Measurements from ENCODE around the gene HIGD1B. TPM values are rescaled to one million over a fixed set of nuclear protein-coding genes. Genes with fewer than 3 reads are reported as not detected.

Gene HIGD1B
- total and polyA plus RNA-seq, 2 donors (not counting 1 experiment from before 2014, with no cell fraction given), result not detected

- Histone ChIP-seq H3K4me2 (replicated peaks; ENCODE audit: low read depth, low read length, poor library complexity, severe bottlenecking) (peak within 1 kb of the TSS; percentile 83), H3K27me3 (replicated peaks in 1 of 4; ENCODE audit: control extremely low read depth in 1 of 4, control insufficient read depth in 3 of 4, insufficient read depth in 4 of 4, low read length in 3 of 4) (peaks cover 0 to 3% (median 0%) of the 10 kb centered on the region in 4 experiments), H4K20me1 (ENCODE audit: control insufficient read depth, insufficient read depth, low read length, poor library complexity, severe bottlenecking) (peaks cover 15% of the 10 kb centered on the region), H2AFZ (ENCODE audit: insufficient read depth, low read depth, low read length, poor library complexity, severe bottlenecking) (peak within 1 kb of the TSS; percentile 83), H3K9ac (ENCODE audit: low read length) (peak within 1 kb of the TSS; percentile 92), H3K4me1 (ENCODE audit: control insufficient read depth in 2 of 2, insufficient read depth in 2 of 2, low read length in 2 of 2) (peaks cover 13 to 23% of the 10 kb centered on the region in 2 donors), H3K4me3 (ENCODE audit: control extremely low read depth in 1 of 5, extremely low read depth in 1 of 5, insufficient read depth in 1 of 5, low read depth in 2 of 5, low read length in 4 of 5) (peak within 1 kb of the TSS; percentile 77 to 98 (median 88)), H3K36me3 (replicated peaks in 1 of 2; ENCODE audit: control extremely low read depth in 1 of 2, control insufficient read depth in 1 of 2, extremely low read depth in 1 of 2, insufficient read depth in 2 of 2, low read length in 1 of 2) (peaks cover 8 to 11% of the 10 kb centered on the region in 2 experiments), H3K27ac (ENCODE audit: low read length in 2 of 2) (peak within 1 kb of the TSS; percentile 98 to 100), H3K9me3 (ENCODE audit: control extremely low read depth in 1 of 3, control insufficient read depth in 2 of 3, insufficient read depth in 1 of 3, low read length in 2 of 3) (no peaks in the 10 kb centered on the region), H3K79me2 (ENCODE audit: control insufficient read depth, insufficient read depth, low read length) (peaks cover 50% of the 10 kb centered on the region)
- ChIA-PET POLR2A (interaction anchor here (0.5 to 2.1 kb wide), 6 partner anchors 162 to 681 kb away, joined by 3 to 9 read pairs (median 4); partner anchors contain the start of genes HEXIM1 and NMT1), CTCF (interaction anchor here (1.0 to 3.3 kb wide), 7 partner anchors 21 to 298 kb away, joined by 3 to 9 read pairs (median 4); no protein-coding TSS in a partner anchor)
- Mint-ChIP-seq H3K27me3 (no peaks in the 10 kb centered on the region), H3K4me1 (peaks cover 29% of the 10 kb centered on the region), H3K9me3 (ENCODE audit: insufficient read depth) (no peaks in the 10 kb centered on the region), H3K4me3 (peak within 1 kb of the TSS; percentile 98), H3K27ac (peak within 1 kb of the TSS; percentile 100)
- ATAC-seq (ENCODE audit: low read depth) (peak; percentile 90), DNase-seq (peak; percentile 98)
- intact Hi-C loops (cut with micrococcal nuclease), result loop anchor here (1.0 kb wide), 4 partner anchors 48 to 191 kb away; partner anchors contain the start of genes C1QL1, DBF4B, KIF18B and NMT1
- WGBS (ENCODE audit: insufficient coverage), result under 1% methylated on average over 54 of the region's 54 CpGs
- TF ChIP-seq CTCF (IDR thresholded peaks at IDR 0.05), result no peak
- no peak for TF ChIP-seq EZH2 (IDR thresholded peaks at IDR 0.05; ENCODE audit: borderline replicate concordance, insufficient read depth, low read depth, low read length, poor library complexity, severe bottlenecking)
Observed at GRCh38 chr17:44899074-44899782, 51.5 kb downstream of the HIGD1B start, which contains the start of gene EFTUD2. TSS of gene EFTUD2 (minus strand) at chr17:44899445. CDS start at chr17:44894521, 4,924 bp downstream.

Small RNAs within 50 kb of the gene (small RNA-seq; reads per million reads assigned to genes)
- not detected for gene RN7SL405P (ENCODE audit: insufficient read length, low read depth, low replicate concordance)

Other genes starting within 250 kb of the HIGD1B start
- 0.12 and 0.29 TPM in 2 replicates for gene MEIOC, start 191.4 kb upstream of the HIGD1B start, total RNA-seq
- gene MEIOC, start 191.4 kb upstream of the HIGD1B start, polyA plus RNA-seq, result 0.10 TPM in 1 of 2 replicates, not detected in the other
- 21.9 and 22.7 TPM in 2 replicates for gene CCDC43, start 158.1 kb upstream of the HIGD1B start, total RNA-seq
- gene CCDC43, start 158.1 kb upstream of the HIGD1B start, polyA plus RNA-seq, result 3.3 and 5.9 TPM in 2 replicates
- gene DBF4B, start 139.2 kb upstream of the HIGD1B start, total RNA-seq, result 13.8 and 15.9 TPM in 2 replicates
- gene DBF4B, start 139.2 kb upstream of the HIGD1B start, polyA plus RNA-seq, result 7.3 and 10.9 TPM in 2 replicates
- 0.34 and 0.39 TPM in 2 replicates for gene ADAM11, start 88.9 kb upstream of the HIGD1B start, total RNA-seq
- gene ADAM11, start 88.9 kb upstream of the HIGD1B start, polyA plus RNA-seq, result 0.62 and 1.00 TPM in 2 replicates
- gene GJC1, start 17.6 kb upstream of the HIGD1B start, total RNA-seq, result not detected in 2 replicates
- not detected in 2 replicates for gene GJC1, start 17.6 kb upstream of the HIGD1B start, polyA plus RNA-seq
- 133 and 137 TPM in 2 replicates for gene EFTUD2, start 51.6 kb downstream of the HIGD1B start, total RNA-seq
- gene EFTUD2, start 51.6 kb downstream of the HIGD1B start, polyA plus RNA-seq, result 43.2 and 64.4 TPM in 2 replicates
- gene GFAP, start 67.6 kb downstream of the HIGD1B start, total RNA-seq, result not detected in 2 replicates
- gene GFAP, start 67.6 kb downstream of the HIGD1B start, polyA plus RNA-seq, result not detected in 2 replicates
- 0.44 TPM in 1 of 2 replicates, not detected in the other for gene KIF18B, start 99.9 kb downstream of the HIGD1B start, total RNA-seq
- 0.36 and 0.48 TPM in 2 replicates for gene KIF18B, start 99.9 kb downstream of the HIGD1B start, polyA plus RNA-seq
- gene C1QL1, start 120.4 kb downstream of the HIGD1B start, total RNA-seq, result not detected in 2 replicates
- not detected in 2 replicates for gene C1QL1, start 120.4 kb downstream of the HIGD1B start, polyA plus RNA-seq
- 20.6 and 22.9 TPM in 2 replicates for gene DCAKD, start 203.7 kb downstream of the HIGD1B start, total RNA-seq
- 18.7 and 31.5 TPM in 2 replicates for gene DCAKD, start 203.7 kb downstream of the HIGD1B start, polyA plus RNA-seq
- 123 and 134 TPM in 2 replicates for gene NMT1, start 213.4 kb downstream of the HIGD1B start, total RNA-seq
- 28.6 and 30.1 TPM in 2 replicates for gene NMT1, start 213.4 kb downstream of the HIGD1B start, polyA plus RNA-seq

All from B cell (primary cell).